HG02870 (cell line): ENCODE measurements around the gene UVRAG.
A peak's percentile ranks its signal among the peaks of the same experiment; 100 is the strongest.

Experiments used
- ATAC-seq: cut with Tn5 transposase; IDR thresholded peaks from one replicate; pipeline ENCODE4 v1.9.1; 2021; ENCODE audit warnings: mild to moderate bottlenecking, moderate library complexity; ENCODE audit not compliant: unreplicated experiment

UVRAG gene

GRCh38 chr11:75996523-75997442 lies 181.8 kb downstream of the UVRAG start:
- no peak for ATAC-seq

DNA sequence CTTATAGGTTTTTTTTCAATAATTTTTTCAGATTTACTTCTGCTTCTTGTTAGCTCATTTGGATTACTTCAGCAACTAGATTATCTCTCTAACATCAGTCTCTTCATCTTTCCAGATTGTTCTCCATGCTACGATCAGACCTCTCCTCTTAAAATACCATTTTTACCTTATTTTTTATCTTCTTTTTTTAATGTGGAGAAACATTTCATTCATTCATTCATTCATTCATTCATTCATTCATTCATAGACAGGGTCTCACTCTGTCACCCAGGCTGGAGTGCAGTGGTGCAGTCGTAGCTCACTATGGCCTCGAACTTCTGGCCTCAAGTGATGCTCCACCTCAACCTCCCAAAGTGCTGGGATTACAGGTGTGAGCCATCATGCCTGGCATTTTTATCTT lies 189.4 kb downstream of the UVRAG start:
- ATAC-seq = no peak

DNA sequence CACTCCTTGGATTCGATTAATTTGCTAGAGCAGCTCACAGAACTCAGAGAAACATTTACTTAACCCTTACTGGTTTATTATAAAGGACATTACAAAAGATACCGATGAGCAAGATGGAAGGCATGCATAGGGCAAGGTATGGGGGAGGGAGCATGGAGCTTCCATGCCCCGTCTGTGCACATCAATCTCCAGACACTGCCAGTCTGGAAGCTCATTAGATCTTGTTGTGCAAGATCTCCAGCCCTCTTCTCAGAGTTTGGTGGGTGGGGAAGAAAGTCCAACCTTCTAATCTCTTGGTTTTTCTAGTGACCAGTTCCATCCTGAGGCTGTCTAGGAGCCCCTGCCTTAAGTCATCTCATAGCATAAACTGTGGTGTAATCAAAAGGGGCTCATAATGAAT lies 190.7 kb downstream of the UVRAG start:
- ATAC-seq = no peak

DNA sequence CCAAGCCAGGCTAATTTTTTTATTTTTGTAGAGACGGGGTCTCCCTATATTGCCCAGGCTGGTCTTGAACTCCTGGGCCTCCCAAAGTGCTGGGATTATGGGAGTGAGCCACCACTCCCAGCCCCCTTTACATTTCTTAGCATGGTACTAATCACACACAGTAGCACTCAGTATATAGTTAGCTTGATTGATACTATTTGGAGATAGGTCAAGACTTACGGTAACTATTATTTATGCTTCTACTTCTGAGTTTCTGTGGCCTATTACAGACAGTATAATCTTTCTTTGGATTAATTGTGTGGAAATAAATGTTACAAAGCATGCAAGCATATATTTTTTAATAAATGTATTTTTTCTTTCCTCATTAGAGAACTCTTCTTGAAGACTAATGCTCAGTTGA lies 192.2 kb downstream of the UVRAG start:
- ATAC-seq = no peak

GRCh38 chr11:76008474-76008873 lies 193.5 kb downstream of the UVRAG start:
- no peak for ATAC-seq

DNA sequence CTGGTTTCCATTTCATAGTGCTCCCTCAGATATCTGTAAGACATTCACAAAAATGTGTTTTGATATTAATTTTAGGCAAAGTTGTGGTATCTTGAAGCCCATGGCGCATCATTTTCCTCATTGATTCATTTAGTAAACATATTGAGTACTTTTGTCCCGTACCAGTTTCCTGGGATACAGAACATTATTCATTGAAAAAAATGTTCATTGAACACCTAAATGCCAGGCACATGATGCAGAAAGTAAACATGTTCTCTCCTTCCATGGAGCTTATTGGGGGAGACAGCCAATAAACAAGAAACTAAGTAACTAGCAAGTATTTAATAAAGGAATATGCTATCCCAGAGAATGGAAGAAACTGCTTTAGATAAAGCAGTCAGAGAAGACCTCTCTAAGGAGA lies 195.0 kb downstream of the UVRAG start:
- no peak for ATAC-seq

- ATAC-seq = no peak
These were observed 198.5 kb downstream of the UVRAG start for GRCh38 chr11:76013526-76013925.

DNA sequence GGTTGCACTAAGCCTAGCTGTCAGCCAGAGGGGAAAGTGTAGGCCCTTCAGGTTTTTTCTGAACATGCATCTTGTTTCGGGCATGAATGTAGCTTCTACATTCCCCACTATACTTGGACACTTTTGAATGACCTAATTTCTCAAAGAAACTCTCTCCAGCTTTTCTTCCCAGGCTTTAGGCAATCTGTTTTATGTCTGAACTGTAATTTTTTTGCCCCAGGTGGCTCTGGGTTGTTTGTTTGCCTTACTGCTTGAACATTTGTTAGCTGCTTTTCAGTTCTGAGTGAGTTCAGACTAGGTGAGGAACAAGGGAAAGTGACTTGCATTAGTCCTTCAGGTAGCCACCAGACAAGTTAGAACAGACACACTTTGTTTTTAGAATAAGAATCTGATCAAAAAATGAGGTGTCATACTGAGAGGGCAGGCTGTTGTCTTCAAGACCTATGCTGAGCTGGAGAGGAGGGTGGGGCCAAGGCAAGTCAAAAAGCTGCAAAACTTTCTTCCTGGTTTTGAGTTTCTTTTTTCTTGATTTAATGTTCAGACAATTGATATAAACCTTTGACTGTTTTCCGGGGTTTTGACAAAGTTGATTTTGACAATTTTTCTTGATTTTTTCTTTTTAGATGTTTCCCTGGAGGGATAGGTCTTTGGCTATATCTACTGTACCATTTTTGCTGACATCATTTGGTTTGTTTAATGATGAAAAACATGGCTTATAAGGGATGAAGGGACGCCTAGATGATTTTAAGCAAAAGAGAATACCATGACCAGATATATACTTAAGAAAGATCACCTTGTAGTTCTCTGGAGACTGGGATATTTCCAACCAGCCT lies 208.4 kb downstream of the UVRAG start:
- peak; percentile 72 for ATAC-seq

GRCh38 chr11:76025068-76025467 lies 210.1 kb downstream of the UVRAG start:
- peak; percentile 57 for ATAC-seq

- no peak for ATAC-seq
These were observed 210.8 kb downstream of the UVRAG start for GRCh38 chr11:76025817-76026216.

- no peak for ATAC-seq
These were observed 211.3 kb downstream of the UVRAG start for GRCh38 chr11:76026281-76026680.

DNA sequence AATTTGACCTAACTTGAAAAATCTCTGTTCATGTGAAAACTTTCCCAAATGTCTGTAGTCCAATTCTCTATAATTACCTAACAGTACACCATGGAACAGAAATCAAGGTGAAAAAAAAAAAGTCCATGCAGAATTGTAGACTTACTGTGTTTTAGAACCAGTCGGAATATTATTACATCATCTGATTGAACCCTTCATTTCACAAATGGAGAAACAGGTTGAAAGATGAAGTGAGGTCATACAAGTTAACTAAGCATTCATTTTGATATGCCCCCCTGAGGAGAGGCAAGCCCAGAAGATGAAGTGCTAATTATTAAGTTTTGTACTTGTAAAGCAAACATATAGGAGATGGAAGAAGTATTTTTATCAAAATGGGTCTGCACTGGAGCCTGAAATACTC lies 211.9 kb downstream of the UVRAG start:
- ATAC-seq = no peak

DNA sequence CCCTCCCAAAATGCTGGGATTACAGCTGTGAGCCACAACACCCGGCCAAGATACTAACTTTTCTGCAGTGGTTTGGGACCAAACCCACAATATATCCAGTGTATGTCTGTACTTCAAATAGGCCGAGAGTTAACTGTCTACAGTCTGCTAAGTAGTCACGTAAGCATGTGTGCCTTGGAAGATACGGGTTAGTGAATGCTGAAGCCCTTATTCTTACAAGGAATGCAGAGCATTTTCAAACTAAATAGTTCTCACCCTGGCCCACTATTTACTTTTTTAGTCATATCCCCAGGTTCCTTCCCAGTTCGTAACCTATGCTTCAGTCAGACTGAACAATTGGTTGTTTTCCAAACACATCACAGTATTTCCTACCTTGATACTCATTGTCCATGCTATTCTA lies 215.3 kb downstream of the UVRAG start:
- ATAC-seq = no peak

GRCh38 chr11:76030968-76031590 lies 216.1 kb downstream of the UVRAG start:
- ATAC-seq = no peak

DNA sequence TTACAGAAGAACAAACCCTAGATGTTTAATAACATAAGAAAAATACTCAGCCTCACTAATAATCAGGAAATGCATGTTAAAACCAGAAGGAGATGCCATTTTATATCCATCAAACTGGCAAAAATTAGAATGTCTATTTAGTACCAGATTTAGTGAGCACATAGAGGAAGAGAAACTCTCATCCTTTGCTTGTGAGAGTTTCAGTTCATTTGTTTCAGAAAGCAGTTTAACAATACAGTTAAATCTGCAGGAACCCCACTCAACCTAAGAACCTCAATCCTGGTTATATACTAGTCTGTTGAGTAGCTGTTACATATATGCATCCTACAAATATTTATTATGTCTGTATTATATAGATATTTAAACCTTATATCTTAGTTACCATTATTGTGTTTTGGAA lies 218.7 kb downstream of the UVRAG start:
- no peak for ATAC-seq

- ATAC-seq = no peak
These were observed 220.0 kb downstream of the UVRAG start for GRCh38 chr11:76035020-76035419.

GRCh38 chr11:76038608-76039007 lies 223.6 kb downstream of the UVRAG start:
- no peak for ATAC-seq

DNA sequence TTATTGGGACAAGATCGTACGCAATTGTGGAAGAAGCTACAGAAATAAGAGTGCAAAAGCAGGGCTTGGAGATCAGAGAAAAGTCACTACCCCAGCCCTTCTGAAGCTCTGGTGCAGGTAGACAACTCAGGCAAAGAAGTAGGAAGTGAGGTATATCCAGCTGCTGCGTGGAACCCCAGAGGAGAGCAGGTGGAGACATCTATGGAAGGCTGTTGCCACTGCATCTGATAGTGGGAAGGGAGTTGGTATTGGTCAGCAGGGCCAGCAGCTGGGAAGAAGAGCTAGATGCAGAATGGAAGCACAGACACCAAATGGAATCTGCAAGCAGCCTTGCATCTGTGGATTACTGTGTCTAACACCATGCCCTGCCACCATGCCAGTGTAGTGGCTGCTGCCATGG lies 226.2 kb downstream of the UVRAG start:
- no peak for ATAC-seq

DNA sequence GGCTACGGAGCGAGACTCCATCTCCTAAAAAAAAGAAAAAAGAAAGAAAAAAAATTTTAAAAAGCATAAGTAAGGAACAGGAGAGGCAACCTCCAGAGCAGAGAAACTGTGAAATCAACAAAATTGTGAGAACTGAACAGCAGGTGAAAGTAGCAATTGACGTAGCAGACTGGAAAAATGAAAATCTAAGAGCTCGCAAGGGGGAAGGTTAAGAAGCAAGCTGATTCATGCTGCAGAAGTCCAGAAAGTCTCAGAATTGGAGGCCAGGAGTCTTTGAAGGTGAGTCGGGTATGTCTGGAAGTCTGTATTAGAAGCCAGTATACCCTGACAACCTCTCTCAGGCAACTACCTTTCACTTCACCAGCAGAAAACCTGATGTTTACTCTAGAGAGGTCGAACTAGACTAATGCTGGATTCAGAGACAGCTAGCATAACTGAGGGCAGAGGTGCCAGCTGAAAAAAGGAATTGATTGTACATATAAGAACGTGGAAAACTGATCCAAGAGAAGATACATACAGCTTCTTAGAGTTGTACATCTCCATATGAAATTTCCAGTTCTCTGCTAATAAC lies 229.8 kb downstream of the UVRAG start:
- ATAC-seq = no peak

- ATAC-seq = no peak
These were observed 232.2 kb downstream of the UVRAG start for GRCh38 chr11:76047231-76047630.

GRCh38 chr11:76047766-76048165 lies 232.8 kb downstream of the UVRAG start:
- ATAC-seq = no peak
